A549 (cell line): ENCODE results near the gene SETD4.

Source experiments
- CHD2 ChIP-seq: fragments of 150-350 bp; IDR thresholded peaks from 2 replicates; pipeline ENCODE4 v1.6.1; 2014; ENCODE audit warnings: low read length; ENCODE audit not compliant: partially characterized antibody
- CTCF ChIP-seq: fragments of >200 bp; sonication (Bioruptor Twin); formaldehyde crosslinking; IDR thresholded peaks from 3 replicates; pipeline ENCODE4 v1.5.1; 2016
- EP300 ChIP-seq, 2 experiments: fragments of >200 bp; sonication (Bioruptor Twin); formaldehyde crosslinking; IDR thresholded peaks; 2 replicates in 1 of 2; 3 replicates in 1 of 2; pipeline ENCODE4 v1.6.1; 2016 to 2017
- ESRRA ChIP-seq: fragments of 150-350 bp; IDR thresholded peaks from 2 replicates; pipeline ENCODE4 v1.6.1; 2014; ENCODE audit warnings: mild to moderate bottlenecking, low read length, borderline replicate concordance
- FOSL2 ChIP-seq, 2 experiments: fragments of 450-650 bp in 1 of 2; fragments of >200 bp in 1 of 2; sonication (Bioruptor Twin) in 1 of 2; formaldehyde crosslinking; IDR thresholded peaks; 2 replicates each; pipeline versions ENCODE4 v1.5.0 to v1.6.1; 2016 to 2020; ENCODE audit warnings: mild to moderate bottlenecking in 1 of 2, moderate library complexity in 1 of 2
- KDM1A ChIP-seq: fragments of 200-600 bp; sonication (generic); IDR thresholded peaks from 2 replicates; pipeline ENCODE4 v1.6.1; 2016; ENCODE audit warnings: low read depth, mild to moderate bottlenecking
- MAFK ChIP-seq: fragments of 450-650 bp; IDR thresholded peaks from 2 replicates; pipeline ENCODE4 v1.6.1; 2014; ENCODE audit not compliant: partially characterized antibody
- NR3C1 ChIP-seq: fragments of >200 bp; sonication (Bioruptor Twin); formaldehyde crosslinking; IDR thresholded peaks from 3 replicates; pipeline ENCODE4 v1.6.1; 2017
- POLR2A ChIP-seq: IDR thresholded peaks from 2 replicates; pipeline ENCODE4 v1.6.1; 2012; ENCODE audit warnings: mild to moderate bottlenecking, low read length
- REST ChIP-seq: fragments of 200-600 bp; sonication (generic); IDR thresholded peaks from 2 replicates; pipeline ENCODE4 v1.6.1; 2016; ENCODE audit warnings: antibody characterized with exemption, mild to moderate bottlenecking, moderate library complexity
- RNF2 ChIP-seq: fragments of 200-600 bp; sonication (generic); IDR thresholded peaks from 2 replicates; pipeline ENCODE4 v1.6.1; 2016; ENCODE audit warnings: low read depth, mild to moderate bottlenecking, antibody characterized with exemption, moderate library complexity, borderline replicate concordance

- TF ChIP-seq POLR2A (no peak), CTCF (no peak), EP300 (IDR thresholded peaks at IDR 0.05) (no peak), RNF2 (no peak), CHD2 (no peak), NR3C1 (no peak), KDM1A (no peak), FOSL2 (IDR thresholded peaks at IDR 0.05) (no peak), FOSL2 (CRISPR knock-in tag; IDR thresholded peaks at IDR 0.05) (no peak), ESRRA (no peak), REST (no peak), MAFK (no peak)
Observed at GRCh38 chr21:36080386-36080785, 20.1 kb upstream of the SETD4 start.
